CD14-positive monocyte (primary cell): ENCODE data around the gene NDUFA12. TPM values are rescaled to one million over a fixed set of nuclear protein-coding genes. Genes with fewer than 3 reads are reported as not detected.

Experiments used
- DNase-seq, 3 donors: peaks; one replicate each; pipeline ENCODE4 v3.0.0-alpha.2; 2011 to 2022
- H2AFZ ChIP-seq: 2 replicates; pipeline ENCODE4 v1.6.0; 2012; ENCODE audit warnings: mild to moderate bottlenecking, low read depth, low read length, inconsistent platforms; ENCODE audit not compliant: insufficient read depth, poor library complexity, severe bottlenecking
- H3K27ac ChIP-seq, 2 donors: 1 replicate in 1 of 2; 2 replicates in 1 of 2; pipeline ENCODE4 v1.5.1; 2012 to 2013; ENCODE audit warnings: low read length in 2 of 2, control low read depth in 1 of 2, inconsistent platforms in 1 of 2, low read depth in 1 of 2, mild to moderate bottlenecking in 1 of 2
- H3K27me3 ChIP-seq, 2 donors: one replicate each; pipeline versions ENCODE4 v1.6.0 to v1.6.1; 2011 to 2013; ENCODE audit warnings: low read length in 2 of 2; ENCODE audit not compliant: control insufficient read depth in 2 of 2, insufficient read depth in 2 of 2
- H3K36me3 ChIP-seq, 2 donors: replicated peaks in 1 of 2; 1 replicate in 1 of 2; 2 replicates in 1 of 2; pipeline versions ENCODE4 v1.5.1 to v1.6.1; 2012 to 2013; ENCODE audit warnings: low read length in 2 of 2, control low read depth in 1 of 2, inconsistent platforms in 1 of 2, mild to moderate bottlenecking in 1 of 2; ENCODE audit not compliant: insufficient read depth in 2 of 2, control insufficient read depth in 1 of 2
- H3K4me1 ChIP-seq, 2 donors: 1 replicate in 1 of 2; 2 replicates in 1 of 2; pipeline versions ENCODE4 v1.5.1 to v1.6.1; 2012 to 2013; ENCODE audit warnings: low read length in 2 of 2, control low read depth in 1 of 2, inconsistent platforms in 1 of 2, mild to moderate bottlenecking in 1 of 2, moderate library complexity in 1 of 2; ENCODE audit not compliant: insufficient read depth in 2 of 2, control insufficient read depth in 1 of 2
- H3K4me2 ChIP-seq: replicated peaks from 2 replicates; pipeline ENCODE3; 2012; ENCODE audit warnings: low read length, moderate library complexity, mild to moderate bottlenecking; ENCODE audit not compliant: poor library complexity, severe bottlenecking; ENCODE audit errors: extremely low read depth
- H3K4me3 ChIP-seq, 3 experiments: fragments of 200-600 bp in 1 of 3; sonication (generic) in 1 of 3; replicated peaks in 1 of 3; 1 replicate in 2 of 3; 2 replicates in 1 of 3; pipeline ENCODE4 v1.5.1; 2011 to 2013; ENCODE audit warnings: low read length in 3 of 3, mild to moderate bottlenecking in 3 of 3, control low read depth in 2 of 3, low read depth in 2 of 3, inconsistent platforms in 1 of 3, moderate library complexity in 1 of 3
- H3K79me2 ChIP-seq: 2 replicates; pipeline ENCODE4 v1.6.0; 2012; ENCODE audit warnings: mild to moderate bottlenecking, control low read depth, inconsistent platforms, low read length, moderate library complexity; ENCODE audit not compliant: insufficient read depth
- H3K9ac ChIP-seq: 2 replicates; pipeline ENCODE4 v1.6.0; 2017; ENCODE audit warnings: low read length, mild to moderate bottlenecking; ENCODE audit not compliant: insufficient read depth, poor library complexity, severe bottlenecking
- H3K9me3 ChIP-seq, 2 donors: replicated peaks in 1 of 2; 1 replicate in 1 of 2; 2 replicates in 1 of 2; pipeline versions ENCODE4 v1.5.1 to v1.6.1; 2012 to 2013; ENCODE audit warnings: low read length in 2 of 2, control low read depth in 1 of 2; ENCODE audit not compliant: control insufficient read depth in 1 of 2, insufficient read depth in 1 of 2
- H4K20me1 ChIP-seq: 2 replicates; pipeline ENCODE4 v1.6.0; 2012; ENCODE audit warnings: mild to moderate bottlenecking, low read length, control low read depth, moderate library complexity; ENCODE audit not compliant: insufficient read depth
- H3K27ac Mint-ChIP-seq, 7 donors: one replicate each; pipeline ENCODE4 v1.8.0; 2020; ENCODE audit warnings: mild to moderate bottlenecking in 7 of 7, mixed read lengths in 7 of 7, moderate library complexity in 6 of 7, inconsistent platforms in 2 of 7
- H3K27me3 Mint-ChIP-seq, 3 donors: one replicate each; pipeline ENCODE4 v1.8.0; 2021 to 2022; ENCODE audit warnings: low read depth in 3 of 3, mild to moderate bottlenecking in 3 of 3, mixed read lengths in 3 of 3, moderate library complexity in 3 of 3, inconsistent platforms in 1 of 3
- H3K36me3 Mint-ChIP-seq, 2 donors: one replicate each; pipeline ENCODE4 v1.8.0; 2020; ENCODE audit warnings: mixed read lengths in 2 of 2, inconsistent platforms in 1 of 2, mild to moderate bottlenecking in 1 of 2
- H3K4me1 Mint-ChIP-seq: one replicate; pipeline ENCODE4 v1.8.0; 2020; ENCODE audit warnings: mild to moderate bottlenecking, mixed read lengths
- H3K4me3 Mint-ChIP-seq, 2 donors: one replicate each; pipeline ENCODE4 v1.8.0; 2020; ENCODE audit warnings: mild to moderate bottlenecking in 2 of 2, mixed read lengths in 2 of 2, moderate library complexity in 1 of 2
- H3K9me3 Mint-ChIP-seq, 7 donors: one replicate each; pipeline ENCODE4 v1.8.0; 2020 to 2022; ENCODE audit warnings: mixed read lengths in 7 of 7, mild to moderate bottlenecking in 6 of 7, moderate library complexity in 6 of 7, inconsistent platforms in 2 of 7
- CTCF ChIP-seq: fragments of 200-600 bp; IDR thresholded peaks from one replicate; pipeline ENCODE4 v1.8.0; 2022; ENCODE audit warnings: antibody characterized with exemption, mild to moderate bottlenecking
- WGBS: methylation state at CpG from one replicate; pipeline ENCODE4 v1.1.5; 2013; ENCODE audit warnings: missing lambda C conversion rate; ENCODE audit not compliant: insufficient coverage; 5-methylcytosine and 5-hydroxymethylcytosine counted together
- intact Hi-C, 2 donors: fragments of 100-400 bp; cut with micrococcal nuclease; formaldehyde crosslinking; loops; one replicate each; pipeline versions ENCODE4 v1.15.0 to v1.15.1; 2023
- polyA plus RNA-seq, 3 donors: library from polyadenylated mRNA; depleted of rRNA in 1 of 3; unstranded in 2 of 3; stranded (reverse) in 1 of 3; fragments of 300-500 nt in 2 of 3; fragments of >200 nt in 1 of 3; fragmentation: Illumina TruSeq in 2 of 3; gene quantifications; 1 replicate in 2 of 3; 2 replicates in 1 of 3; pipeline ENCODE4 v1.2.3, GENCODE V29; 2012 to 2021

NDUFA12 gene
- polyA plus RNA-seq, 3 donors, result 105 to 302 (median 286) TPM

DNA sequence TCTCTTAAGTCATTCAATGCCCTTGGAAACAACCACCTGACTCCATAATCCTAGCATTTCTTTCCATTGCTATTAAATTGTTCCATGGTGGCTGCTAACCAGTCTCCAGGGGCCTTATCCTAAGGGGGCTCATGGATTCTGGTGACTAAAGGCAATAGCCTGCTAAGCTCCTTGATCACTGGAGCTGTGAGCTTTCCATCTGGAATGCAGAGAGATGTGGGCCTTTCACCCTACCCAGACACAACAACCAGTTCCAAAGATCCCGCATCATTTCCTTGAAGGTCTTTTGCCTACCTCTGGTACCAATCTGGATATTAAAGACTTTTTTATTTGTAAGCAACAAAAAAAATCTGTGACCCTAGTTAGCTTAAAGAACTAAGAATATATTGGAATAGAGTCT lies 32.9 kb downstream of the NDUFA12 start:
- Histone ChIP-seq H3K9ac (no peak overlapping the region), H3K4me1 (no peaks in the 10 kb centered on the region), H3K9me3 (no peaks in the 10 kb centered on the region), H3K4me2 (no peak overlapping the region), H3K27me3 (no peaks in the 10 kb centered on the region), H3K4me3 (no peak overlapping the region), H2AFZ (no peak overlapping the region), H3K36me3 (peaks cover 20 to 35% of the 10 kb centered on the region in 2 donors), H3K27ac (no peak overlapping the region), H3K79me2 (no peaks in the 10 kb centered on the region), H4K20me1 (peaks cover 4% of the 10 kb centered on the region)
- no peak for TF ChIP-seq CTCF
- Mint-ChIP-seq H3K36me3 (peaks cover 25 to 36% of the 10 kb centered on the region in 2 donors), H3K4me1 (no peaks in the 10 kb centered on the region), H3K9me3 (no peaks in the 10 kb centered on the region), H3K27me3 (peaks cover 0 to 2% (median 0%) of the 10 kb centered on the region in 3 donors), H3K4me3 (no peak overlapping the region), H3K27ac (no peak overlapping the region)
- no peak for DNase-seq
- no CpG with 5 or more reads among the region's 1 CpG for WGBS
- intact Hi-C loops, result no loop called here

GRCh38 chr12:94969424-94969823 lies 34.1 kb downstream of the NDUFA12 start:
- Histone ChIP-seq H3K4me3 (no peak overlapping the region), H3K27ac (no peak overlapping the region), H3K4me2 (no peak overlapping the region), H3K36me3 (peaks cover 18 to 33% of the 10 kb centered on the region in 2 donors), H3K9ac (no peak overlapping the region), H3K27me3 (no peaks in the 10 kb centered on the region), H3K9me3 (no peaks in the 10 kb centered on the region), H3K4me1 (no peaks in the 10 kb centered on the region), H2AFZ (no peak overlapping the region), H4K20me1 (peaks cover 3% of the 10 kb centered on the region), H3K79me2 (no peaks in the 10 kb centered on the region)
- intact Hi-C loops, result no loop called here
- no peaks in the 10 kb centered on the region for H3K4me1 Mint-ChIP-seq
- TF ChIP-seq CTCF, result no peak
- H3K9me3 Mint-ChIP-seq, result no peaks in the 10 kb centered on the region
- DNase-seq, result no peak
- peaks cover 23 to 34% of the 10 kb centered on the region in 2 donors for H3K36me3 Mint-ChIP-seq
- no peak overlapping the region for H3K27ac Mint-ChIP-seq
- H3K4me3 Mint-ChIP-seq, result no peak overlapping the region
- H3K27me3 Mint-ChIP-seq, result peaks cover 0 to 2% (median 0%) of the 10 kb centered on the region in 3 donors
